Measurements from ENCODE around the gene ASH1L. TPM values are rescaled to one million over a fixed set of nuclear protein-coding genes. Genes with fewer than 3 reads are reported as not detected.
"Not testable (repeated sequence)": the region's sequence is repeated elsewhere in the genome, so short reads cannot be mapped to it uniquely, and the experiment has no call there.

The ASH1L gene
- total RNA-seq, 2 experiments from 2014 or later, result 28.1 to 31.4 TPM

DNA sequence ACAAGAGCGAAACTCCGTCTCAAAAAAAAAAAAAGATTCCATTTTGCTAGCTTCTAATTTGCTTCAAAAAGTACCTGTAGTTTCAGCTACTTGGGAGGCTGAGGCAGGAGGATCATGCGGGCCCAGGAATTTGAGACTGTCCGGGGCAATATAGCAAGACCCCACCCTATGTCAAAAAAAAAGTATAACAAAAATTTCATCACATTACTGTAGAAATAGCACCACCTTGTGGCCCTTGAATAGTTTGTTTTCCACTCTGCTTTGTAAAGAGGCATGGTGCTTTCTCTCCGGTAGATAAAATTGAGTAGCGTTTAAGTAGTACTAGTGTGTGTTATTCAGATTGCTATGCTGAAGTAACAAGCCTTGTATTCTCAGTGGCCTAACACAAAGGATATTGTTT, 29.2 kb upstream of the ASH1L start:
- POLR2A ChIA-PET, result no interaction called here
- ATAC-seq, result peak; percentile 75
- intact Hi-C loops (cut with DNase I, micrococcal nuclease), result loop anchor here (1.0 to 10.0 kb wide), 6 partner anchors 237 to 385 kb away; partner anchors contain the start of genes RUSC1 (in 2 of the 2) and THBS3 (in 2 of the 2)

DNA sequence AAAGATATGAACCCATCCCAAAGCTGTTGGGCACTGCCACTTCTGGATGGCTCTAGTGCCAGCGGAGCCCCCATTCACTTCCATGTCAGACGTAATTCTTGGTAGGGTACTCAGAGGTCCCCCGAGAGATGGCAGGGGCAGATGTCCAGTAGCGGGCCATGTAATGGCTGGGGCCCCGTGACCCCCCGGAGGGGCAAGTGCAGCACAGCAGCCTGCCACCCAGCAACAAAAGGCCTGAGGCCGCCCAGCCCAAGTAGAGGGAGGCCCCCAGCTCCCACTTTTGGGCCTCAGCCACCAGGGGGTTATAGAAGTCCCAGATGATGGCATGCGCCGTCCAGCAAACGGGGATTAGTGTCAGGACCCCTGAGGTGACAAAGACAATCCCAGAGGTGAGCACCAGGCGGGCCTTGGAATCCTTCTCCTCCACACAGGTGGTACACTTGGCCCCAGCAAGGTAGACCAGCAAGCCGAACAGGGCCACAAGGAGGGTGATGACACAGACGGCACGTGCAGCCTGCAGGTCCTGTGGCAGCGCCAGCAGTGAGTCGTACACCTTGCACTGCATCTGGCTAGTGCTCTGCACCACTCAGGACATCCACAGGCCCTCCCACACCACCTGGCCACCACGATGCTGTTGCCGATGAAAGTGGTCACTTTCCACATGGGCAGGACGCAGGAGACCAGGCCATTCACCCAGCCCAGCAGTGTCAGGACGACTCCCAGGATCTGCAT, 28.1 kb upstream of the ASH1L start:
- H3K4me3 Mint-ChIP-seq; POLR2A ChIA-PET; H3K27me3 Mint-ChIP-seq; H3K36me3 Mint-ChIP-seq (ENCODE audit: low read depth); H3K27ac Mint-ChIP-seq; ATAC-seq; DNase-seq; H3K4me1 Mint-ChIP-seq; H3K9me3 Mint-ChIP-seq (ENCODE audit: low read depth): not testable (repeated sequence)
- intact Hi-C loops (cut with DNase I, micrococcal nuclease), result loop anchor here (5.0 to 10.0 kb wide), 3 partner anchors 236 to 268 kb away; partner anchors contain the start of gene RUSC1 (in 2 of the 2)
- CTCF ChIA-PET, result interaction anchor here (0.7 to 1.4 kb wide), 3 partner anchors 88 to 340 kb away, joined by 3 read pairs; no protein-coding TSS in a partner anchor

More for the DNA sequence above, 29.2 kb upstream of the ASH1L start:
- CTCF ChIA-PET, result interaction anchor here (0.6 to 2.0 kb wide), 4 partner anchors 96 to 340 kb away, joined by 3 to 7 read pairs (median 3); no protein-coding TSS in a partner anchor
- Mint-ChIP-seq H3K27me3 (no peaks in the 10 kb centered on the region), H3K4me1 (no peaks in the 10 kb centered on the region), H3K4me3 (no peak overlapping the region), H3K36me3 (ENCODE audit: low read depth) (no peaks in the 10 kb centered on the region), H3K9me3 (ENCODE audit: low read depth) (no peaks in the 10 kb centered on the region), H3K27ac (no peak overlapping the region)
- peak; percentile 17 for DNase-seq

DNA sequence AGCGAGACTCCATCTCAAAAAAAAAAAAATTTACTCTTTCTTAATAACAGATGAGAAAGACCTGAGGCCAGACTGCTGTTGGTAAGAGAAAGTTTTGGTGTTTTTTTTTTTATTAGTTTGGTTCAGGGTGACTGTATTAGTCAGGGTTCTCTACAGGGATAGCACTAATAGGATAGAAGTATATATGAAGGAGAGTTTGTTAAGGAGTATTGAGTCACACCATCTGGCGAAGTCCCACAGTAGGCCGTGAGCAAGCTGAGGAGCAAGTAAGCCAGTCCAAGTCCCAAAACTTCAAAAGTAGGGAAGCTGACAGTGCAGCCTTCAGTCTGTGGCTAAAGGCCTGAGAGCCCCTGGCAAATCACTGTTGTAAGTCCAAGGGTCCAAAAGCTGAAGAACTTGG, 26.7 kb upstream of the ASH1L start:
- H3K4me1 Mint-ChIP-seq; H3K27ac Mint-ChIP-seq; POLR2A ChIA-PET; intact Hi-C loops (cut with DNase I, micrococcal nuclease); H3K27me3 Mint-ChIP-seq; ATAC-seq; H3K36me3 Mint-ChIP-seq (ENCODE audit: low read depth); DNase-seq; H3K9me3 Mint-ChIP-seq (ENCODE audit: low read depth); H3K4me3 Mint-ChIP-seq; CTCF ChIA-PET: not testable (repeated sequence)

GRCh38 chr1:155583846-155584245, 21.2 kb upstream of the ASH1L start:
- H3K4me1 Mint-ChIP-seq; H3K4me3 Mint-ChIP-seq; intact Hi-C loops (cut with DNase I, micrococcal nuclease); H3K27ac Mint-ChIP-seq; DNase-seq; H3K36me3 Mint-ChIP-seq (ENCODE audit: low read depth); H3K9me3 Mint-ChIP-seq (ENCODE audit: low read depth); POLR2A ChIA-PET; CTCF ChIA-PET; H3K27me3 Mint-ChIP-seq; ATAC-seq: not testable (repeated sequence)

GRCh38 chr1:155575608-155576007, 13.0 kb upstream of the ASH1L start:
- H3K27ac Mint-ChIP-seq; intact Hi-C loops (cut with DNase I, micrococcal nuclease); H3K9me3 Mint-ChIP-seq (ENCODE audit: low read depth); H3K36me3 Mint-ChIP-seq (ENCODE audit: low read depth); POLR2A ChIA-PET; H3K4me1 Mint-ChIP-seq; H3K4me3 Mint-ChIP-seq; H3K27me3 Mint-ChIP-seq; ATAC-seq; DNase-seq: not testable (repeated sequence)
- CTCF ChIA-PET, result interaction anchor here (0.7 kb wide), 1 partner anchor 11 kb away, joined by 3 read pairs; no protein-coding TSS in a partner anchor

GRCh38 chr1:155574077-155574476, 11.5 kb upstream of the ASH1L start:
- ChIA-PET POLR2A (no interaction called here), CTCF (interaction anchor here (0.7 kb wide), 1 partner anchor 65 kb away, joined by 3 read pairs; no protein-coding TSS in a partner anchor)
- intact Hi-C loops (cut with DNase I, micrococcal nuclease), result no loop called here

DNA sequence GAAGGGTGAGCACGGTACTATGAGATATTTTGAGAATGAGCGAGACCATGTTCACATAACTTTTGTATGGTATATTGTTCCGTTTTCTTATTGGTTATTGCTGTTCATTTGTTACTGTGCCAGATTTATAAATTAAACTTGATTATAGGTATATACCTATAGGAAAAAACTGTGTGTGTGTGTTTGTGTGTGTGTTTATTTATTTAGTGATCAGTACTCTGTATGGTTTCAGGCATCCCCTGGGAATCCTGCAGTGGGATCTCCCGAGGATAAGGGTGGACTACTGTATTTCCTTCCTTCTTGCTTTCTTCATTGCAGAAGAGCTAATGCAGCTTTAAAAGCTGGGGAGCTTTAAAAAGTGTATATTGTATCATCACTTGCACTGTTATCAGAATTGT, 8.0 kb upstream of the ASH1L start:
- DNase-seq (no peak), ATAC-seq (no peak)
- POLR2A ChIA-PET, result interaction anchor here (0.6 kb wide), 1 partner anchor 61 kb away, joined by 3 read pairs; no protein-coding TSS in a partner anchor
- Mint-ChIP-seq H3K27ac (no peak overlapping the region), H3K9me3 (ENCODE audit: low read depth) (no peaks in the 10 kb centered on the region), H3K36me3 (ENCODE audit: low read depth) (peaks cover 23% of the 10 kb centered on the region), H3K4me3 (no peak overlapping the region), H3K27me3 (no peaks in the 10 kb centered on the region), H3K4me1 (peaks cover 26% of the 10 kb centered on the region)
- intact Hi-C loops (cut with DNase I, micrococcal nuclease), result no loop called here
- CTCF ChIA-PET, result interaction anchor here (0.5 to 1.2 kb wide), 3 partner anchors 9 to 289 kb away, joined by 3 read pairs; no protein-coding TSS in a partner anchor

More at GRCh38 chr1:155574077-155574476, 11.5 kb upstream of the ASH1L start:
- H3K27me3 Mint-ChIP-seq, result no peaks in the 10 kb centered on the region
- H3K36me3 Mint-ChIP-seq (ENCODE audit: low read depth), result peaks cover 11% of the 10 kb centered on the region
- H3K4me3 Mint-ChIP-seq, result no peak overlapping the region
- H3K9me3 Mint-ChIP-seq (ENCODE audit: low read depth), result no peaks in the 10 kb centered on the region
- DNase-seq (no peak), ATAC-seq (no peak)
- H3K27ac Mint-ChIP-seq, result no peak overlapping the region
- H3K4me1 Mint-ChIP-seq, result peaks cover 16% of the 10 kb centered on the region

DNA sequence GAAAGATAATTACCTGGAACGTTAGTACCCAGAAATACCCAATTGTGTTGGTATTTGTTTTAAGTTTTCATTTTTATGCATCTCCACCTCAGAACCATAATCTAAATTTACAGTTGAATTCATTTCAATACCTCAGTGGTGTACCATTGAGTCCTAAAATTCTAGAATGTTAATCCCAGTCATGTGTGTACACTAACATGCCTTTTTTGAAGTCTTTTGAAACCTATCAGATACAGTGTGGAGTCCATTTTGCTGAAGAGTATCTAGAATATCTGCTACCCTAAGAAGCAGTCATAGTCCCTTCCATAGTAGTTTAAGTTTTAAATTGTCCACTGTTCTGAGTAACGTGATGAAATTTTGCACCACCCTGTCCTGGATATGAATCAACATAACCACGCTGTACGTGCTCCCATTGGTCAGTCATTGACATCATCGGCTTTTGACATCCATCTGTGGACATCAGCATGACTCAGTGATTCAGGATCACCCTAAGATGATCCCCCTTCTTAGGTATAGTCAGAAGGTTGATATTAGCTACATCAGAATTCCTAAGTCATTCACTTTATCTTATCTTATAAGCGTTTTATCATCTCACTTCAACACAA, 7.5 kb upstream of the ASH1L start:
- DNase-seq (no peak), ATAC-seq (no peak)
- H3K4me3 Mint-ChIP-seq, result no peak overlapping the region
- H3K27ac Mint-ChIP-seq, result no peak overlapping the region
- peaks cover 26% of the 10 kb centered on the region for H3K36me3 Mint-ChIP-seq (ENCODE audit: low read depth)
- ChIA-PET POLR2A (interaction anchor here (0.6 kb wide), 1 partner anchor 60 kb away, joined by 3 read pairs; no protein-coding TSS in a partner anchor), CTCF (interaction anchor here (0.6 to 1.2 kb wide), 2 partner anchors 10 to 38 kb away, joined by 3 read pairs; no protein-coding TSS in a partner anchor)
- no peaks in the 10 kb centered on the region for H3K27me3 Mint-ChIP-seq
- no peaks in the 10 kb centered on the region for H3K9me3 Mint-ChIP-seq (ENCODE audit: low read depth)
- intact Hi-C loops (cut with DNase I, micrococcal nuclease), result loop anchor here in 1 of 2 experiments (10.0 kb wide), 1 partner anchor 55 kb away; no protein-coding TSS in a partner anchor
- H3K4me1 Mint-ChIP-seq, result peaks cover 27% of the 10 kb centered on the region

DNA sequence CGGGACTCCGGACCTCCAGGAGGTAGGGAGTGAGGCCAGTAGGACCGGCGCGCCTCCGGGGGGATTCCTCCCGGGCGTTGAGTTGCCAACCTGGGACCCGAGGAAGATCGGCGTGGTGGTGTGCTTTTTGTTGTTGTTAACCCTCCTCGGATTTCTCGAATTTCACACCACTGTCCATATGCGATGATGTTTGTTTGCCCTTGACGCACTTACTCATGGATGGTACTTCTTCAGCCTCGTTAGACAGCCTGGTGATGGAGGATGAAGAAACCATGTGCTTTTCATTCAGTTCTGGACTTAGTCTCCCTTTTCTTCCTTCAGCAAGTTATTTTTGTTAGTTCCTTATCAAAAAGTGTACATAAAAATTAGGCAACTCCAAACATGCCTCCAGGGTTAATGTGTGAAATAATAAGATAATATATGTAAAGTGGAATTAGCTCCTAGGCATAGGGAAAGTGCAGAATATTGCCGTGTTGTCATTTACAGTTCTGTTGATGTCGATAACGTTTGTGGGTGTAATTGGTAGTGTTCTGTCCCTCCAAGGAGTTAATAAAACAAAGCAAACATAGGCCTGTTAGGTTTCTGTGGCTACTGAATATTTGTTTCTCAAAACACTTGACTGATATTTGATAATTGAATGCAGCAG, 897 bp upstream of the ASH1L start:
- H3K4me1 Mint-ChIP-seq, result peaks cover 41% of the 10 kb centered on the region
- CTCF ChIA-PET; DNase-seq; H3K9me3 Mint-ChIP-seq (ENCODE audit: low read depth); H3K27me3 Mint-ChIP-seq: not testable (repeated sequence)
- peaks cover 32% of the 10 kb centered on the region for H3K36me3 Mint-ChIP-seq (ENCODE audit: low read depth)
- peak; percentile 18 for ATAC-seq
- peak overlapping the region; percentile 90 for H3K4me3 Mint-ChIP-seq
- intact Hi-C loops (cut with DNase I, micrococcal nuclease), result loop anchor here (1.0 to 10.0 kb wide), 8 partner anchors 47 to 894 kb away; partner anchors contain the start of genes CLK2 (in 1 of the 2), DAP3 (in 1 of the 2), GON4L (in 1 of the 2) and LAMTOR2 (in 1 of the 2)
- H3K27ac Mint-ChIP-seq, result peak overlapping the region; percentile 99
- POLR2A ChIA-PET, result interaction anchor here (0.7 to 1.1 kb wide), 4 partner anchors 24 to 290 kb away, joined by 3 to 7 read pairs (median 4); partner anchors contain the start of gene CLK2

- peaks cover 31% of the 10 kb centered on the region for H3K36me3 Mint-ChIP-seq (ENCODE audit: low read depth)
- CTCF ChIA-PET; H3K27me3 Mint-ChIP-seq; H3K9me3 Mint-ChIP-seq (ENCODE audit: low read depth); POLR2A ChIA-PET: not testable (repeated sequence)
- ATAC-seq (peak; percentile 26), DNase-seq (peak; percentile 83)
- intact Hi-C loops (cut with DNase I, micrococcal nuclease), result loop anchor here (1.0 to 10.0 kb wide), 12 partner anchors 26 to 895 kb away; partner anchors contain the start of genes DAP3 (in 1 of the 2), FDPS (in 1 of the 2), GON4L (in 1 of the 2) and HCN3 (in 1 of the 2)
- H3K27ac Mint-ChIP-seq, result peak overlapping the region; percentile 94
- peaks cover 48% of the 10 kb centered on the region for H3K4me1 Mint-ChIP-seq
- peak overlapping the region; percentile 90 for H3K4me3 Mint-ChIP-seq
Measured at GRCh38 chr1:155561779-155562580, 623 bp downstream of the ASH1L start.

Measured in activated CD4-positive, alpha-beta T cell treated with anti-CD3 and anti-CD28 coated beads for 36 hours (primary cell).